K562 (cell line): Measurements from ENCODE around the gene ZNF358. TPM values are rescaled to one million over a fixed set of nuclear protein-coding genes. Genes with fewer than 3 reads are reported as not detected.

Experiments used
- ARID1B ChIP-seq: fragments of 450-650 bp; IDR thresholded peaks from 2 replicates; pipeline ENCODE4 v1.6.1; 2016; ENCODE audit warnings: antibody characterized with exemption, mild to moderate bottlenecking, inconsistent platforms
- CREB1 ChIP-seq, 2 experiments: sonication (generic) in 1 of 2; formaldehyde crosslinking in 1 of 2; IDR thresholded peaks; 2 replicates each; pipeline versions ENCODE4 v1.6.1 to v1.8.0; 2012 to 2022; ENCODE audit warnings: inconsistent platforms in 1 of 2, mild to moderate bottlenecking in 1 of 2, missing genetic modification reagents in 1 of 2, moderate library complexity in 1 of 2
- ETS1 ChIP-seq: conservative IDR thresholded peaks from 2 replicates; pipeline ENCODE4 v1.6.1; 2011; ENCODE audit warnings: low read depth, mild to moderate bottlenecking, low read length; ENCODE audit not compliant: control insufficient read depth
- MYBL2 ChIP-seq, 2 experiments: fragments of 450-650 bp in 1 of 2; sonication (generic) in 1 of 2; formaldehyde crosslinking in 1 of 2; IDR thresholded peaks; 2 replicates each; pipeline versions ENCODE4 v1.6.1 to v1.8.1; 2017 to 2022; ENCODE audit warnings: borderline replicate concordance in 1 of 2, inconsistent platforms in 1 of 2, low read depth in 1 of 2, mild to moderate bottlenecking in 1 of 2, missing genetic modification reagents in 1 of 2, moderate library complexity in 1 of 2
- NCOR1 ChIP-seq: fragments of 450-650 bp; IDR thresholded peaks from 2 replicates; pipeline ENCODE4 v1.6.1; 2016; ENCODE audit warnings: mild to moderate bottlenecking, moderate library complexity
- NONO ChIP-seq, 2 experiments: fragments of 200-400 bp in 1 of 2; fragments of 450-650 bp in 1 of 2; formaldehyde crosslinking in 1 of 2; IDR thresholded peaks; 2 replicates each; pipeline ENCODE4 v1.6.1; 2017; ENCODE audit warnings: low read depth in 2 of 2, mild to moderate bottlenecking in 2 of 2, moderate library complexity in 2 of 2, low read length in 1 of 2
- NR2C1 ChIP-seq, 2 experiments: fragments of 450-650 bp; IDR thresholded peaks; 2 replicates each; pipeline ENCODE4 v1.6.1; 2017; ENCODE audit warnings: mild to moderate bottlenecking in 2 of 2, antibody characterized with exemption in 1 of 2, inconsistent platforms in 1 of 2, missing compliant biosample characterization in 1 of 2, missing genetic modification characterization in 1 of 2
- PURB ChIP-seq: sonication (generic); formaldehyde crosslinking; IDR thresholded peaks from 2 replicates; pipeline ENCODE4 v1.9.0; 2021; ENCODE audit warnings: low read depth, mild to moderate bottlenecking, missing genetic modification reagents
- RBM22 ChIP-seq: fragments of 200-400 bp; formaldehyde crosslinking; IDR thresholded peaks from 2 replicates; pipeline ENCODE4 v1.6.1; 2018; ENCODE audit warnings: low read length, low read depth; ENCODE audit not compliant: poor library complexity, severe bottlenecking
- SMARCA5 ChIP-seq: fragments of 450-650 bp; IDR thresholded peaks from 2 replicates; pipeline ENCODE4 v1.6.1; 2016
- SMARCC2 ChIP-seq: fragments of 450-650 bp; IDR thresholded peaks from 2 replicates; pipeline ENCODE4 v1.6.1; 2017; ENCODE audit warnings: antibody characterized with exemption, moderate library complexity, mild to moderate bottlenecking, low read depth
- SOX6 ChIP-seq: fragments of 450-650 bp; IDR thresholded peaks from 2 replicates; pipeline ENCODE4 v1.6.1; 2014; ENCODE audit warnings: mild to moderate bottlenecking
- SP1 ChIP-seq: sonication (generic); formaldehyde crosslinking; IDR thresholded peaks from 2 replicates; pipeline ENCODE4 v1.8.1; 2022; ENCODE audit warnings: mild to moderate bottlenecking, missing genetic modification reagents
- ZNF398 ChIP-seq: fragments of 250-450 bp; sonication (Bioruptor Pico); IDR thresholded peaks from 2 replicates; pipeline ENCODE4 v1.8.0; 2021; ENCODE audit warnings: moderate library complexity, mild to moderate bottlenecking, inconsistent platforms
- polyA plus RNA-seq, 8 experiments: library from polyadenylated mRNA; depleted of rRNA in 4 of 8; stranded (reverse) in 5 of 8; unstranded in 3 of 8; fragments of >200 nt; fragmentation: Nextera tagmentation in 2 of 8; fragmentation: Illumina TruSeq in 1 of 8; extraction: Ambion mirVana in 2 of 8; extraction: Trizol in 1 of 8; gene quantifications; 2 replicates each; pipeline versions ENCODE4 v1.2.1 to v1.2.3, GENCODE V29; 2011 to 2014; ENCODE audit warnings: inconsistent platforms in 1 of 8, missing spikeins in 1 of 8
- total RNA-seq, 7 experiments: library from RNA; depleted of rRNA in 6 of 7; stranded (reverse); fragments of >200 nt in 6 of 7; fragmentation: Illumina TruSeq in 2 of 7; extraction: Trizol in 2 of 7; gene quantifications; 2 replicates each; pipeline versions ENCODE4 v1.2.1 to v1.2.3, GENCODE V29; 2011 to 2021; ENCODE audit warnings: low replicate concordance in 1 of 7
- TF ChIP-seq, protein P1 (sequence below), 2 experiments: fragments of 450-650 bp; IDR thresholded peaks; 2 replicates each; pipeline ENCODE4 v1.6.1; 2018; ENCODE audit warnings: mild to moderate bottlenecking in 2 of 2, low read depth in 1 of 2; ENCODE audit not compliant: partially characterized antibody in 2 of 2
- TF ChIP-seq, protein P2 (sequence below): IDR thresholded peaks from 3 replicates; pipeline ENCODE4 v1.6.1; 2011; ENCODE audit warnings: borderline replicate concordance, mild to moderate bottlenecking; ENCODE audit not compliant: insufficient read length, insufficient read depth

Gene ZNF358
- total and polyA plus RNA-seq, 9 of the 15 experiments (the other 6 are each of a cell fraction or from before 2014, with no cell fraction given), result 0.04 to 17.2 (median 4.9) TPM

GRCh38 chr19:7562646-7563393 is 46.9 kb downstream of the ZNF358 start (continued):
- TF ChIP-seq, protein P1, sequence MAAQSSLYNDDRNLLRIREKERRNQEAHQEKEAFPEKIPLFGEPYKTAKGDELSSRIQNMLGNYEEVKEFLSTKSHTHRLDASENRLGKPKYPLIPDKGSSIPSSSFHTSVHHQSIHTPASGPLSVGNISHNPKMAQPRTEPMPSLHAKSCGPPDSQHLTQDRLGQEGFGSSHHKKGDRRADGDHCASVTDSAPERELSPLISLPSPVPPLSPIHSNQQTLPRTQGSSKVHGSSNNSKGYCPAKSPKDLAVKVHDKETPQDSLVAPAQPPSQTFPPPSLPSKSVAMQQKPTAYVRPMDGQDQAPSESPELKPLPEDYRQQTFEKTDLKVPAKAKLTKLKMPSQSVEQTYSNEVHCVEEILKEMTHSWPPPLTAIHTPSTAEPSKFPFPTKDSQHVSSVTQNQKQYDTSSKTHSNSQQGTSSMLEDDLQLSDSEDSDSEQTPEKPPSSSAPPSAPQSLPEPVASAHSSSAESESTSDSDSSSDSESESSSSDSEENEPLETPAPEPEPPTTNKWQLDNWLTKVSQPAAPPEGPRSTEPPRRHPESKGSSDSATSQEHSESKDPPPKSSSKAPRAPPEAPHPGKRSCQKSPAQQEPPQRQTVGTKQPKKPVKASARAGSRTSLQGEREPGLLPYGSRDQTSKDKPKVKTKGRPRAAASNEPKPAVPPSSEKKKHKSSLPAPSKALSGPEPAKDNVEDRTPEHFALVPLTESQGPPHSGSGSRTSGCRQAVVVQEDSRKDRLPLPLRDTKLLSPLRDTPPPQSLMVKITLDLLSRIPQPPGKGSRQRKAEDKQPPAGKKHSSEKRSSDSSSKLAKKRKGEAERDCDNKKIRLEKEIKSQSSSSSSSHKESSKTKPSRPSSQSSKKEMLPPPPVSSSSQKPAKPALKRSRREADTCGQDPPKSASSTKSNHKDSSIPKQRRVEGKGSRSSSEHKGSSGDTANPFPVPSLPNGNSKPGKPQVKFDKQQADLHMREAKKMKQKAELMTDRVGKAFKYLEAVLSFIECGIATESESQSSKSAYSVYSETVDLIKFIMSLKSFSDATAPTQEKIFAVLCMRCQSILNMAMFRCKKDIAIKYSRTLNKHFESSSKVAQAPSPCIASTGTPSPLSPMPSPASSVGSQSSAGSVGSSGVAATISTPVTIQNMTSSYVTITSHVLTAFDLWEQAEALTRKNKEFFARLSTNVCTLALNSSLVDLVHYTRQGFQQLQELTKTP (IDR thresholded peaks at IDR 0.05; ENCODE audit: low read depth in 1 of 2, partially characterized antibody in 2 of 2), result peak in 1 of 2 experiments; percentile 100
- TF ChIP-seq ZNF398 (CRISPR knock-in tag) (no peak), NONO (IDR thresholded peaks at IDR 0.05; ENCODE audit: low read depth in 2 of 2, low read length in 1 of 2) (no peak), SMARCC2 (no peak), NR2C1 (IDR thresholded peaks at IDR 0.05) (no peak), NR2C1 (tag; IDR thresholded peaks at IDR 0.05) (peak; percentile 56; the same call in 1 of the 2 replicates), RBM22 (no peak), PURB (CRISPR knock-in tag) (no peak), SP1 (CRISPR knock-in tag) (peak; percentile 62), MYBL2 (IDR thresholded peaks at IDR 0.05; ENCODE audit: low read depth) (no peak), MYBL2 (CRISPR knock-in tag; IDR thresholded peaks at IDR 0.05; ENCODE audit: borderline replicate concordance) (peak; percentile 67; the same call in 1 of the 2 replicates), ETS1 (peak; percentile 67; the same call in 1 of the 2 replicates), SMARCA5 (no peak), CREB1 (IDR thresholded peaks at IDR 0.05) (no peak), CREB1 (CRISPR knock-in tag; IDR thresholded peaks at IDR 0.05) (peak; percentile 84), NCOR1 (no peak), SOX6 (no peak), ARID1B (no peak)
- TF ChIP-seq, protein P2, sequence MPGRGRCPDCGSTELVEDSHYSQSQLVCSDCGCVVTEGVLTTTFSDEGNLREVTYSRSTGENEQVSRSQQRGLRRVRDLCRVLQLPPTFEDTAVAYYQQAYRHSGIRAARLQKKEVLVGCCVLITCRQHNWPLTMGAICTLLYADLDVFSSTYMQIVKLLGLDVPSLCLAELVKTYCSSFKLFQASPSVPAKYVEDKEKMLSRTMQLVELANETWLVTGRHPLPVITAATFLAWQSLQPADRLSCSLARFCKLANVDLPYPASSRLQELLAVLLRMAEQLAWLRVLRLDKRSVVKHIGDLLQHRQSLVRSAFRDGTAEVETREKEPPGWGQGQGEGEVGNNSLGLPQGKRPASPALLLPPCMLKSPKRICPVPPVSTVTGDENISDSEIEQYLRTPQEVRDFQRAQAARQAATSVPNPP, result no peak
